WTC11 (cell line): ENCODE data around the gene SDR9C7.

Experiments
- CTCF ChIP-seq: fragments of 200-600 bp; IDR thresholded peaks from 2 replicates; pipeline ENCODE4 v1.8.0; 2022; ENCODE audit warnings: antibody characterized with exemption
- E2F4 ChIP-seq: sonication (generic); formaldehyde crosslinking; IDR thresholded peaks from 2 replicates; pipeline ENCODE4 v1.8.1; 2022; ENCODE audit warnings: low read depth, mild to moderate bottlenecking, moderate library complexity, missing genetic modification reagents, borderline replicate concordance
- ELF4 ChIP-seq: sonication (generic); formaldehyde crosslinking; IDR thresholded peaks from 2 replicates; pipeline ENCODE4 v1.8.1; 2022; ENCODE audit warnings: low read depth, mild to moderate bottlenecking, moderate library complexity, missing genetic modification reagents
- FOXP4 ChIP-seq: sonication (generic); formaldehyde crosslinking; IDR thresholded peaks from 2 replicates; pipeline ENCODE4 v1.8.0; 2022; ENCODE audit warnings: mild to moderate bottlenecking, missing genetic modification reagents
- KAT7 ChIP-seq: sonication (generic); formaldehyde crosslinking; IDR thresholded peaks from 2 replicates; pipeline ENCODE4 v1.8.1; 2023; ENCODE audit warnings: missing genetic modification reagents, mild to moderate bottlenecking, borderline replicate concordance
- MAX ChIP-seq: sonication (generic); formaldehyde crosslinking; IDR thresholded peaks from 2 replicates; pipeline ENCODE4 v1.8.0; 2022; ENCODE audit warnings: mild to moderate bottlenecking, missing genetic modification reagents
- NFATC4 ChIP-seq: fragments of 250-450 bp; sonication (Bioruptor Pico); IDR thresholded peaks from 2 replicates; pipeline ENCODE4 v1.9.0; 2021; ENCODE audit warnings: mild to moderate bottlenecking
- NR3C1 ChIP-seq: sonication (generic); formaldehyde crosslinking; conservative IDR thresholded peaks from 2 replicates; pipeline ENCODE4 v1.8.1; 2023; ENCODE audit warnings: low read depth, mild to moderate bottlenecking, missing genetic modification reagents
- SP1 ChIP-seq: sonication (generic); formaldehyde crosslinking; conservative IDR thresholded peaks from 2 replicates; pipeline ENCODE4 v1.8.1; 2022; ENCODE audit warnings: missing genetic modification reagents
- TCF7 ChIP-seq: sonication (generic); formaldehyde crosslinking; IDR thresholded peaks from 2 replicates; pipeline ENCODE4 v1.8.0; 2022; ENCODE audit warnings: mild to moderate bottlenecking, low read depth, missing genetic modification reagents, moderate library complexity
- TEAD4 ChIP-seq: sonication (generic); formaldehyde crosslinking; IDR thresholded peaks from 2 replicates; pipeline ENCODE4 v1.8.0; 2022; ENCODE audit warnings: mild to moderate bottlenecking, missing genetic modification reagents
- ZNF317 ChIP-seq: sonication (generic); formaldehyde crosslinking; IDR thresholded peaks from 2 replicates; pipeline ENCODE4 v1.8.1; 2023; ENCODE audit warnings: low read depth, mild to moderate bottlenecking, moderate library complexity, missing genetic modification reagents, borderline replicate concordance

- TF ChIP-seq CTCF (no peak), KAT7 (CRISPR knock-in tag) (no peak), SP1 (no peak), NR3C1 (CRISPR knock-in tag) (no peak), TEAD4 (CRISPR knock-in tag) (no peak), MAX (no peak), ELF4 (no peak), TCF7 (no peak), NFATC4 (CRISPR knock-in tag) (no peak), FOXP4 (CRISPR knock-in tag) (no peak), E2F4 (CRISPR knock-in tag) (no peak), ZNF317 (CRISPR knock-in tag) (no peak)
These were observed 21.5 kb upstream of the SDR9C7 start for GRCh38 chr12:56955631-56956256.
